Measurements from ENCODE around the gene EVI2A.
"Not testable (repeated sequence)": the region's sequence is repeated elsewhere in the genome, so short reads cannot be mapped to it uniquely, and the experiment has no call there.

Gene EVI2A

DNA sequence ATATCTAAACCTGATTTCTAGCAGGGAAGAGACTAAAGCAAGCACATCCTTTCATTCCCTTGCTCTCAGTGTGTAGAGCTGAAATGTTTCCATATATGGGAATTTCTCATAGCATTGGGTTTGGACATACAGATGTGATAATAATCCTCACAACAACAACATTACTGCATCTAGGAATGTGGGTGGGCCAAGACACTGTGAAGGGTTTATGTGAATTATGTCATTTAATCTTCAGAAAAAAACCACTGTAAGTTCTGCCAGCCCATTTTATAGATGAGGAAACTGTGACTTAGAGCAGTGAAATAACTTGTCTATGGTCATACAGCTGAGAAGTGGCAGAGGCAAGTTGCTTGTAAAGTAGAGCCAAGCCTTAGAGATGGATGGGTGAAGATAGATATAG, 29.6 kb downstream of the EVI2A start:
- no peaks in the 10 kb centered on the region for H3K27me3 ChIP-seq (ENCODE audit: insufficient read depth, poor library complexity, severe bottlenecking)
- TF ChIP-seq CTCF (IDR thresholded peaks at IDR 0.05; ENCODE audit: insufficient read depth, low read length) (no peak), SPI1 (IDR thresholded peaks at IDR 0.05; ENCODE audit: borderline replicate concordance, low read depth) (no peak), POLR2AphosphoS5 (IDR thresholded peaks at IDR 0.05; ENCODE audit: low read depth) (no peak), REST (IDR thresholded peaks at IDR 0.05; ENCODE audit: insufficient replicate concordance, low read depth) (no peak), GABPA (IDR thresholded peaks at IDR 0.05; ENCODE audit: low read depth) (no peak)
- no peak overlapping the region for H3K4me3 ChIP-seq (replicated peaks; ENCODE audit: insufficient read depth, low read length)
- no peak for DNase-seq (ENCODE audit: low read depth in 1 of 2, low spot score in 1 of 2)
- no peak overlapping the region for H3K27ac ChIP-seq (replicated peaks)

- Histone ChIP-seq H3K4me3 (replicated peaks; ENCODE audit: insufficient read depth, low read length) (no peak overlapping the region), H3K27me3 (ENCODE audit: insufficient read depth, poor library complexity, severe bottlenecking) (no peaks in the 10 kb centered on the region), H3K27ac (replicated peaks) (peak overlapping the region; percentile 0; the same call in 1 of the 2 replicates)
- TF ChIP-seq SPI1 (IDR thresholded peaks at IDR 0.05; ENCODE audit: borderline replicate concordance, low read depth) = no peak
- TF ChIP-seq GABPA (IDR thresholded peaks at IDR 0.05; ENCODE audit: low read depth) = no peak
- no peak for TF ChIP-seq CTCF (IDR thresholded peaks at IDR 0.05; ENCODE audit: insufficient read depth, low read length)
- no peak for TF ChIP-seq POLR2AphosphoS5 (IDR thresholded peaks at IDR 0.05; ENCODE audit: low read depth)
- no peak for TF ChIP-seq REST (IDR thresholded peaks at IDR 0.05; ENCODE audit: insufficient replicate concordance, low read depth)
- DNase-seq (ENCODE audit: low read depth in 1 of 2, low spot score in 1 of 2) = no peak
Observed at GRCh38 chr17:31289790-31290189, 31.6 kb downstream of the EVI2A start.

- not testable (repeated sequence) for H3K27ac ChIP-seq (replicated peaks); DNase-seq (ENCODE audit: low read depth in 1 of 2, low spot score in 1 of 2); H3K4me3 ChIP-seq (replicated peaks; ENCODE audit: insufficient read depth, low read length); H3K27me3 ChIP-seq (ENCODE audit: insufficient read depth, poor library complexity, severe bottlenecking)
Observed at GRCh38 chr17:31287932-31288331, 33.5 kb downstream of the EVI2A start.

DNA sequence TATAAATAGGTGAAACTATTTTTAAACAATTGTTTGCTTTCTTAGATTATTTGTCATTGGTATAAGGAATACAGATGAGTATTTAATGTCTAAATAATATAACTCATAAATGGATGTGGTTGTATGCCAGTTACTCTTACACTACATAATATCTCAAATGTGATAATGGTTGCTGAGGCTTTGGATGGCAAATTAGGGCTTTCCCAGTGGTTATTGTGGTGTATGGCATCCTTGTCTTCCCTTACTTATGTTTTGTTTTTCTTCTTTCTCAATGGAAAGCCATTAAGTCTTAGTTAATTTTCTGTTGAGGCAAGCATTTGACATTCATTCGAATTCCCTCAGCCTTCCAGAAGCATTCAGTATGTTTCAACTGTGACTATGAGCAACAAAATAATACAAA, 34.8 kb downstream of the EVI2A start:
- Histone ChIP-seq H3K4me3 (replicated peaks; ENCODE audit: insufficient read depth, low read length) (no peak overlapping the region), H3K27me3 (ENCODE audit: insufficient read depth, poor library complexity, severe bottlenecking) (no peaks in the 10 kb centered on the region), H3K27ac (replicated peaks) (no peak overlapping the region)
- TF ChIP-seq POLR2AphosphoS5 (IDR thresholded peaks at IDR 0.05; ENCODE audit: low read depth) = no peak
- TF ChIP-seq CTCF (IDR thresholded peaks at IDR 0.05; ENCODE audit: insufficient read depth, low read length) = no peak
- no peak for TF ChIP-seq REST (IDR thresholded peaks at IDR 0.05; ENCODE audit: insufficient replicate concordance, low read depth)
- no peak for DNase-seq (ENCODE audit: low read depth in 1 of 2, low spot score in 1 of 2)
